Measurements from ENCODE around the gene SLC35F5. TPM values are rescaled to one million over a fixed set of nuclear protein-coding genes. Genes with fewer than 3 reads are reported as not detected.
"Not testable (repeated sequence)": the region's sequence is repeated elsewhere in the genome, so short reads cannot be mapped to it uniquely, and the experiment has no call there.

SLC35F5 gene
- total RNA-seq, 1 donor: 164 TPM

- DNase-seq (ENCODE audit: low read depth): no peak
- TF ChIP-seq CTCF (IDR thresholded peaks at IDR 0.05; ENCODE audit: insufficient read depth, low read length): no peak
- no peak overlapping the region for H3K4me3 ChIP-seq (ENCODE audit: low read depth, low read length)
These were observed 77.0 kb downstream of the SLC35F5 start for GRCh38 chr2:113679457-113679856.

GRCh38 chr2:113677330-113677729, 79.1 kb downstream of the SLC35F5 start:
- DNase-seq (ENCODE audit: low read depth): no peak
- no peak overlapping the region for H3K4me3 ChIP-seq (ENCODE audit: low read depth, low read length)
- no peak for TF ChIP-seq CTCF (IDR thresholded peaks at IDR 0.05; ENCODE audit: insufficient read depth, low read length)

- H3K4me3 ChIP-seq (ENCODE audit: low read depth, low read length): no peak overlapping the region
- TF ChIP-seq CTCF (IDR thresholded peaks at IDR 0.05; ENCODE audit: insufficient read depth, low read length): no peak
- no peak for DNase-seq (ENCODE audit: low read depth)
These were observed 79.7 kb downstream of the SLC35F5 start for GRCh38 chr2:113676623-113677266.

- no peak overlapping the region for H3K4me3 ChIP-seq (ENCODE audit: low read depth, low read length)
- no peak for TF ChIP-seq CTCF (IDR thresholded peaks at IDR 0.05; ENCODE audit: insufficient read depth, low read length)
- DNase-seq (ENCODE audit: low read depth): no peak
These were observed 80.6 kb downstream of the SLC35F5 start for GRCh38 chr2:113675875-113676274.

- TF ChIP-seq CTCF (IDR thresholded peaks at IDR 0.05; ENCODE audit: insufficient read depth, low read length): no peak
- H3K4me3 ChIP-seq (ENCODE audit: low read depth, low read length): no peak overlapping the region
- DNase-seq (ENCODE audit: low read depth): no peak
These were observed 84.0 kb downstream of the SLC35F5 start for GRCh38 chr2:113672326-113672932.

- not testable (repeated sequence) for H3K4me3 ChIP-seq (ENCODE audit: low read depth, low read length); DNase-seq (ENCODE audit: low read depth)
These were observed 87.4 kb downstream of the SLC35F5 start for GRCh38 chr2:113669013-113669412.

- not testable (repeated sequence) for DNase-seq (ENCODE audit: low read depth); H3K4me3 ChIP-seq (ENCODE audit: low read depth, low read length)
These were observed 91.5 kb downstream of the SLC35F5 start for GRCh38 chr2:113664761-113665533.

GRCh38 chr2:113663285-113664060, 93.0 kb downstream of the SLC35F5 start:
- not testable (repeated sequence) for DNase-seq (ENCODE audit: low read depth); H3K4me3 ChIP-seq (ENCODE audit: low read depth, low read length)

Measured in fibroblast of the aortic adventitia (primary cell).